Activated CD4-positive, alpha-beta memory T cell treated with anti-CD3 and anti-CD28 coated beads for 36 hours (primary cell): ENCODE results near the gene EOLA1. TPM values are rescaled to one million over a fixed set of nuclear protein-coding genes. Genes with fewer than 3 reads are reported as not detected.
"Not testable (repeated sequence)": the region's sequence is repeated elsewhere in the genome, so short reads cannot be mapped to it uniquely, and the experiment has no call there.

Source experiments
- CTCF ChIA-PET: fragments of 350-600 bp; sonication (Branson Sonifier 250); formaldehyde crosslinking; loops from one replicate; lab custom pipeline; 2021; ENCODE audit warnings: antibody characterized with exemption, inconsistent platforms; lab: Charles Lee
- POLR2A ChIA-PET: fragments of 350-600 bp; sonication (Branson Sonifier 250); formaldehyde crosslinking; loops from one replicate; lab custom pipeline; 2021; ENCODE audit warnings: antibody characterized with exemption; lab: Charles Lee
- DNase-seq: peaks from one replicate; pipeline ENCODE4 v3.0.0-alpha.2; 2020
- H3K27ac Mint-ChIP-seq: one replicate; pipeline ENCODE4 v1.8.0; 2021; ENCODE audit warnings: mixed read lengths
- H3K27me3 Mint-ChIP-seq: one replicate; pipeline ENCODE4 v1.8.0; 2021; ENCODE audit warnings: mixed read lengths
- H3K36me3 Mint-ChIP-seq: one replicate; pipeline ENCODE4 v1.8.0; 2021; ENCODE audit warnings: mixed read lengths
- H3K4me1 Mint-ChIP-seq: one replicate; pipeline ENCODE4 v1.8.0; 2021; ENCODE audit warnings: low read depth, mixed read lengths
- H3K4me3 Mint-ChIP-seq: one replicate; pipeline ENCODE4 v1.8.0; 2021; ENCODE audit warnings: mild to moderate bottlenecking, mixed read lengths
- H3K9me3 Mint-ChIP-seq: one replicate; pipeline ENCODE4 v1.8.0; 2021; ENCODE audit warnings: mixed read lengths
- intact Hi-C: fragments of 100-400 bp; cut with micrococcal nuclease; formaldehyde crosslinking; loops from one replicate; pipeline ENCODE4 v1.15.1; 2023
- total RNA-seq, 2 experiments: library from RNA; stranded (reverse); gene quantifications; one replicate each; pipeline ENCODE4 v1.2.3, GENCODE V29; 2021

Gene EOLA1
- total RNA-seq, 2 experiments from 2014 or later: 22.1 to 24.7 TPM

- peaks cover 10% of the 10 kb centered on the region for H3K4me1 Mint-ChIP-seq
- intact Hi-C loops, H3K27ac Mint-ChIP-seq, H3K9me3 Mint-ChIP-seq, H3K4me3 Mint-ChIP-seq, H3K27me3 Mint-ChIP-seq, POLR2A ChIA-PET, DNase-seq, CTCF ChIA-PET, H3K36me3 Mint-ChIP-seq: not testable (repeated sequence)
These were observed 32.6 kb downstream of the EOLA1 start for GRCh38 chrX:149573456-149573855.

- H3K4me3 Mint-ChIP-seq, H3K36me3 Mint-ChIP-seq, H3K4me1 Mint-ChIP-seq, H3K9me3 Mint-ChIP-seq, CTCF ChIA-PET, H3K27ac Mint-ChIP-seq, H3K27me3 Mint-ChIP-seq, DNase-seq, POLR2A ChIA-PET, intact Hi-C loops: not testable (repeated sequence)
These were observed 44.8 kb downstream of the EOLA1 start for GRCh38 chrX:149585631-149586030.

GRCh38 chrX:149587359-149587758 lies 46.5 kb downstream of the EOLA1 start, which contains the start of gene MAGEA9B:
MAGEA9B (minus strand) TSS chrX:149587459; CDS start chrX:149583179, 4,280 bp downstream.
- H3K36me3 Mint-ChIP-seq, H3K4me1 Mint-ChIP-seq, intact Hi-C loops, CTCF ChIA-PET, H3K9me3 Mint-ChIP-seq, H3K27ac Mint-ChIP-seq, H3K27me3 Mint-ChIP-seq, DNase-seq, POLR2A ChIA-PET, H3K4me3 Mint-ChIP-seq: not testable (repeated sequence)

GRCh38 chrX:149590993-149591392 lies 50.2 kb downstream of the EOLA1 start:
- POLR2A ChIA-PET, H3K4me1 Mint-ChIP-seq, H3K9me3 Mint-ChIP-seq, H3K4me3 Mint-ChIP-seq, DNase-seq, CTCF ChIA-PET, H3K27me3 Mint-ChIP-seq, intact Hi-C loops, H3K27ac Mint-ChIP-seq, H3K36me3 Mint-ChIP-seq: not testable (repeated sequence)

GRCh38 chrX:149595214-149595613 lies 54.4 kb downstream of the EOLA1 start, which contains the start of gene HSFX2:
HSFX2 (minus strand) TSS chrX:149595314; CDS start chrX:149594700, 614 bp downstream.
- H3K27me3 Mint-ChIP-seq, intact Hi-C loops: not testable (repeated sequence)

GRCh38 chrX:149595943-149596342 lies 55.1 kb downstream of the EOLA1 start:
- H3K4me3 Mint-ChIP-seq, CTCF ChIA-PET, H3K27me3 Mint-ChIP-seq, POLR2A ChIA-PET, H3K36me3 Mint-ChIP-seq, H3K4me1 Mint-ChIP-seq, DNase-seq, H3K27ac Mint-ChIP-seq, H3K9me3 Mint-ChIP-seq, intact Hi-C loops: not testable (repeated sequence)

More at GRCh38 chrX:149595214-149595613, 54.4 kb downstream of the EOLA1 start, which contains the start of gene HSFX2:
- H3K36me3 Mint-ChIP-seq, H3K9me3 Mint-ChIP-seq, H3K27ac Mint-ChIP-seq, H3K4me3 Mint-ChIP-seq, H3K4me1 Mint-ChIP-seq, DNase-seq, POLR2A ChIA-PET, CTCF ChIA-PET: not testable (repeated sequence)

Other genes starting within 250 kb of the EOLA1 start
- 10 to 100 TPM; 71.6 to 72.2 TPM for gene IDS, start 35.7 kb upstream of the EOLA1 start, total RNA-seq
- not detected for gene HSFX3, start 8.9 kb downstream of the EOLA1 start, total RNA-seq
- not detected for gene MAGEA9B, start 46.4 kb downstream of the EOLA1 start, total RNA-seq
- under 1 TPM in 1 of 2 experiments, not detected in 1; 0.29 TPM for gene HSFX2, start 54.3 kb downstream of the EOLA1 start, total RNA-seq
- gene TMEM185A, start 90.8 kb downstream of the EOLA1 start, total RNA-seq: 10 to 100 TPM; 10.5 to 12.7 TPM
- not detected for gene MAGEA11, start 171.0 kb downstream of the EOLA1 start, total RNA-seq
- gene HSFX1, start 233.1 kb downstream of the EOLA1 start, total RNA-seq: under 1 TPM; 0.24 to 0.43 TPM
- gene MAGEA9, start 240.9 kb downstream of the EOLA1 start, total RNA-seq: not detected